GM18520 (cell line): ENCODE data around the gene YY1AP1.
"Not testable (repeated sequence)": the region's sequence is repeated elsewhere in the genome, so short reads cannot be mapped to it uniquely, and the experiment has no call there.

Experiments
- ATAC-seq: cut with Tn5 transposase; IDR thresholded peaks from one replicate; pipeline ENCODE4 v1.9.1; 2021; ENCODE audit not compliant: unreplicated experiment

The YY1AP1 gene

DNA sequence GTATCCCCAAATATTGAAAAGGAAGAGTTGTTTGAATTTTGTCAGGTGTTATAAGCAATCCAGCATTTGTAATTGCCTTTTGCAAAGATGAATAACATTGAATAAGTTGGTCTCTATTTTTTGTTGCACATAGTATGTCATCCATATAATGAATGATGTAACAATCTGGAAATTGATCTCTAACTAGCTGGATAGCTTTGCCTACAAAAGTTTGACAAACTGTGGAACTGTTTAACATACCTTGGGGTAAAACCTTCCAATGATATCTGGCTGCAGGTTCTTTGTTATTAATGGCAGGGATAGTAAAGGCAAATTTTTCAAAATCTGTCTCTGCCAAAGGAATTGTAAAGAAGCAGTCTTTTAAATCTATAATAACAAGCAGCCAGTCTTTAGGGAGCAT is 8.0 kb upstream of the YY1AP1 start:
- ATAC-seq, result no peak

DNA sequence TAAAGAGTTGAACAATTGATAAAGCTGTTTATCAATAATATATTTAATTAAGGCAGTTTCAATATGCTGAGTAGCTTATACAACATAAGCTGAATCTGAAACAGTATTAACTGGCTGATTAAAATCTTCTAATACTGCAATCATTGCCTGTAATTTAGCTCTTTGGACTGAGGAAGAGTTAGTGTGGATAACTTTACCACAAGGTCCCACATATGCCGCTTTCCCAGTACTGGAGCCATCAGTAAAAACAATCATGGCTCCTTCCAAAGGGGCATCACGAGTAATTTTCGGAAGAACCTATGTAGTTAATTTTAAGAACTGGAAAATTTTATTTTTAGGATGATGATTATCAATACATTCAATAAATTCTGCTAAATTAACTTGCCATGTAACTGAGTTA is 7.0 kb upstream of the YY1AP1 start:
- no peak for ATAC-seq

DNA sequence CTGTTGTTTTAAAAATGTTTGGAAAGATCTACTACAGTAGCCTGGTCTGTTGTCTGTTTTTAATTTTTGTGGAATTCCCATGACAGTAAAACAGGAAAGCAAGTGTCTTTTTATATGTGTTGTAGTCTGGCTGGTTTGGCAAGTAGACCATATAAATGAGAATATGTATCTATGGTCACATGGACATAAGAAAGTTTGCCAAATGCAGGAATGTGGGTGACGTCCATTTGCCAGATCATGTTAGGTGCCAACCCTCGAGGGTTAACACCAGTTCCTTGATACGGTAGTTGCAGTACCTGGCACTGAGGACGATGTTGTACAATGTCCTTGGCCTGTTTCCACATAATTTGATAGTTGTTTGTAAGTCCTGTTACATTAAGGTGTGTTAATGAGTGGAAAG is 6.5 kb upstream of the YY1AP1 start:
- no peak for ATAC-seq

DNA sequence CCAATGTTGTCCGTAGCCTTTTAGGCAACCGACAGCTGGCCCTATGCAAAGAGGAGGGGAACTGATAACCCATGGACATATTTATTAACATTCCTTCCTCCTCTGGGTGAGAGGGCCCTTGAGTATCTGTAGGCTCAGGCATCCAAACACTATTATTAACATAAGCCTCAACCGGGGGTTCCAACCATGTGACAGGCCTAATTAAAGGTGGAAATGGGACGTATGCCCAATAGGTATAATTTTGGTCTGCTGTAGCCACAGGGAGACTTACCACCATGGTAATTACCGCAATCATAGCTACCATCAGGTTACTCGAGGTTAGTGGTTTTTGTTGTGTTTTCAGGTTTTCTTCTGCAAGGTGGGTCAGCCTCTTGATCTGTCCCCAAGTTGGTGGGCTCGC is 5.6 kb upstream of the YY1AP1 start:
- no peak for ATAC-seq

DNA sequence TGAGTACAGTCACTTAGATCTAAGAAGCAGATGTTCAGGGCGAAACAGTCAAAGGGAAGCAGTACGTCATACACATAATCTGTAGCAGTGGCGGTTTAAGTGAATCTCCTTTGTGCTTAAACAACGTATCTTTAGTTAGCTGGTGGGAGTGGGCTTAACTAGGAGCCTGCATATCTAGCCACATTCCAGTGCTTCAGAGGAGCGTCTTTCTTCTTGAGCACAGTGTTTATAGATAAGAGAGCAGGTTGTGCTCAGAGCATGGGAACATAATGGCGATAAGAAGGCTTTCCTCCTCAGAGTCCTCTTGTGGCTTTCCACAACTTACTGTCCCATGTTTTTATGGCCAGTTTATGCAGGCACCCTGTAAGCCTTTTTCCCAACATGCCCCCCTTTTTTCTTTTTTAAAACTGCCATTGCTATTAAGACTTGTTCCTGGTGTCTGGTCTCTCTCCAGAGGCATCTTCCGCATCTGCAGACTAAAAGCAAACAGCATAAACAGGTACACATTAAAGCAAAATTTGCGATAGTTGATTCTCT is 3.5 kb upstream of the YY1AP1 start:
- no peak for ATAC-seq

DNA sequence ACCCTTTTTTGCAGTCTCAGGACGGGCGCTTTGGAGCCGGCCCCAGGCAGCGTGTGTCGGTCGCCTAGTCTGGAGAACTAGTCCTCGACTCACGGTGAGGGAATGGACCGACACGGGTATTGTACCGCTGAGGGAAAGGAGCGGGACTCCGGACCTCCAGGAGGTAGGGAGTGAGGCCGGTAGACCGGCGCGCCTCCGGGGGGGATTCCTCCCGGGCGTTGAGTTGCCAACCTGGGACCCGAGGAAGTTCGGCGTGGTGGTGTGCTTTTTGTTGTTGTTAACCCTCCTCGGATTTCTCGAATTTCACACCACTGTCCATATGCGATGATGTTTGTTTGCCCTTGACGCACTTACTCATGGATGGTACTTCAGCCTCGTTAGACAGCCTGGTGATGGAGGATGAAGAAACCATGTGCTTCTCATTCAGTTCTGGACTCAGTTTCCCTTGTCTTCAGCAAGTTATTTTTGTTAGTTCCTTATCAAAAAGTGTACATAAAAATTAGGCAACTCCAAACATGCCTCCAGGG is 570 bp upstream of the YY1AP1 start, which contains the start of gene DAP3:
DAP3 (plus strand) TSS at position 11 of the 527 bp plus-strand sequence. CDS start 20,689 bp downstream, outside the sequence.
- not testable (repeated sequence) for ATAC-seq

DNA sequence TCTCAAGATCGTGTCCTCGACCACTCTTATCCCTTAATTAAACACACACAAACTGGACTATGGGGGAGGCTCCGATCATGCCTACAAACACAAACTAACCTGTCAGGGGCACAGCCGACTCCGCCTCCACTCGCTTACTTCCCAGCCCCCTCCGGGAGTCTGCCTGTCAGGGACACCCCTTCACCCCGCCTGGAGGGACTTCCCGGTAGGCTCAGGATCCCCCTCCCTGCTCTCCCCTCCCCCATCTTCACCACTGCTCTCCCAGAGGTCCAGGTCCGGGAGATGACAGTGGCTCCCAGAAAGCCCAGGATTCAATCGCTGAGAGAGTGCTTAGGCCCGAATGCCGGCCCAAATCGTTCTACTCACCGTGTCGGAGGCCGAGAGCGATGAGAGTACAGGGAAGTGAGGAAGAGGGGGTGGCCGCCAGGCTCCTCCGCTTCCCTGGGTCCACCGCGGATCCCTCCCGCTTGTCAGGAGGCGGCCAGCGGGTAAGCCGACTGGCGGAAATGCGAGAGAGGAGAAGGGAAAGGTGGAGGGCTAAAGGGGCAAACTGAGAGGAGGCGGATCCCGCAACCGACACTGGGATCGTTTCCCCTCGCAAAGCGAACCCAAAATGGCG is 760 bp downstream of the YY1AP1 start:
- not testable (repeated sequence) for ATAC-seq

DNA sequence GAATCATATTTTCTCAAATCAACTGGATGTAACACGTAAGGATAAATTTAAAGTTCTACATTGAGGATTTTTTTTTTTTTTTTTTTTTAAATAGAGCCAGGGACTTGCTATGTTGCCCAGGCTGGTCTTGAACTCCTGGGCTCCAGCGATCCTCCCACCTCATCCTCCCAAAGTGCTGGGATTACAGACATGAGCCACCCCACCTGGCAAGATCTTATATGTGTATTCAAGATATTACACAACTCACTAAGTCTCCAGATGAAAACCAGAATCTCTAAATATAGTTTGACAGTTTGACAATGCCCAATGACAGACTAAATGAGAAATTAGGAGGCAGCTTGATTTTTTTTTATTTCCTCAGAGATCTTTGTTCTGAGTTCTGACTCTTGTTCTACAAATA is 6.8 kb downstream of the YY1AP1 start:
- no peak for ATAC-seq

DNA sequence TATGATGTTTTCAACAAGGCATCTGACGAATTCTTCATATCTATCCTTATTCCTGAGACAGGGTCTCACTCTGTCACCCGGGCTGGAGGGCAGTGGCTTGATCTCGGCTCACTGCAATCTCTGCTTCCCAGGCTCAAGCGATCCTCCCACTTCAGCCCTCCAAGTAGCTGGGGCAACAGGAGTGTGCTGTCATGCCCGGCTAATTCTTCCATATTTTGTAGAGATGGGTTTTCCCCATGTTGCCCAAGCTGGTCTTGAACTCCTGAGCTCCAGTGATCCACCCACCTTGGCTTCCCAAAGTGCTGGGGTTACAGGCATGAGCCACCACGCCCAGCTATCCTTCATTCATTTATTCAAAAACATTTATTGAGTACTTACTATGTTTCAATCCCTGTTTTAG is 8.0 kb downstream of the YY1AP1 start:
- ATAC-seq, result no peak

DNA sequence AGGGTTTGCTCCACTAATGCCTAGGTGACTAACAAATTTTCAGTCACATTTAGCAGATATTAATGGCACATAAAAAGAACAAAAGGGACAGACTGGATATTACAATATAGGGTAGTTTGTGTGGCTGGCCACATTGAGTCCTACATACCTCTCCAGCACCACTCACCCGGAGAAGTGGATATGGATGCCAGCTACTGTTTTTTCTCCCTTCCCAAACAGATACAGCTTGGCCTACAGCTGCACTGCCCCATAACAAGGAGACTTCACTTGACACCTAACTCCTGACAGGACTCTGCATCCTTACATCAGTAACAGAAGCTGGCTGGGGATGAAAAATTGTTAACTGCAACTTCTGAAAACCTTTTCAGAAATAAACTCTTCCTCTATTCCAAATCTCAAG is 9.6 kb downstream of the YY1AP1 start:
- ATAC-seq, result not testable (repeated sequence)

DNA sequence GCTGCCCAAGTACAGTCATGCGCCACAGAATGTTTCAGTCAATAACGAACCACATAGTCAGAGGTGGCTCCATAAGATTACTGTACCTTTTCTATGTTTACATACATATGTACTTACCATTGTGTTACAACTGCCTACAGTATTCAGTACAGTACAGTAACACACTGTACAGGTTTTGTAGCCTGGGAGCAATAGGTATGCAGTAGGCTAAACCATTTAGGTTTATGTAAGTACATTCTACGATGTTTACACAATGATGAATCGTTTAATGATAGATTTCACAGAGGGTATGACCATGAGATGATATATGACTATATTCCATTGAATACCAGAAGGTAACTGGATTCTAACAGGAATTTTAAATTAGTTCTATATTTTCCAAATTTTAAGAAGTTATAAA is 10.5 kb downstream of the YY1AP1 start:
- ATAC-seq, result no peak

DNA sequence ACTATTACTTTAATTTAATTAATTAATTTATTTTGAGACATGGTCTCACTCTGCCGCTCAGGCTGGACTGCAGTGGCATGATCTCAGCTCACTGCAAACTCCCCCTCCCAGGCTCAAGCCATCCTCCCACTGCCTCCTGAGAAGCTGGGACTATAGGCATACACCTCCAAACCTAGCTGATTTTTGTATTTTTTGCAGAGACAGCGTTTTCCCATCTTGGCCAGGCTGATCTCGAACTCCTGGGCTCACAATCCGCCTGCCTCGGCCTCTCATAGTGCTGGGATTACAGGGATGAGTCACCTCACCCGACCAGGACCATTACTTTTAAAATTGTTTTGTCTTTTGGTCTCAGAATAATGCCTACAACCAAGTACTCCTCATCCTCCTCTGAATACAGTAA is 15.6 kb downstream of the YY1AP1 start:
- ATAC-seq, result no peak

DNA sequence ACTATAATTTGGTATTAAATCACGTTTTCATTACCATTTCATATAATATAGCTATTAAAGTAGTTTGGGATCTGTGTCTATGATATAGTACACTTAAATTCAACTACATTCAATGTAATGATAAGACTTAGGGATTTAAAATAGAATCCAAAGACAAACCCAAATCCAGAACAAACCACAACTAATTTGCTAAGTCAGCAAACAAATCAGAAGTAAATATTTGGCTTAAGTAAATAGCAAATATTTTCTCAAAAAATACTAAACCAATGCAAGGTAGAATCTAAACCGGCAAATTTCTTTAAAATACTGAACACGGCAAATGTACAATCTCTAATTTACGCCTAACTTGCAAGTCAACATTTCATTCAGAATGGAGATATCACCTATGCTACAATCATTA is 16.8 kb downstream of the YY1AP1 start:
- ATAC-seq, result no peak

DNA sequence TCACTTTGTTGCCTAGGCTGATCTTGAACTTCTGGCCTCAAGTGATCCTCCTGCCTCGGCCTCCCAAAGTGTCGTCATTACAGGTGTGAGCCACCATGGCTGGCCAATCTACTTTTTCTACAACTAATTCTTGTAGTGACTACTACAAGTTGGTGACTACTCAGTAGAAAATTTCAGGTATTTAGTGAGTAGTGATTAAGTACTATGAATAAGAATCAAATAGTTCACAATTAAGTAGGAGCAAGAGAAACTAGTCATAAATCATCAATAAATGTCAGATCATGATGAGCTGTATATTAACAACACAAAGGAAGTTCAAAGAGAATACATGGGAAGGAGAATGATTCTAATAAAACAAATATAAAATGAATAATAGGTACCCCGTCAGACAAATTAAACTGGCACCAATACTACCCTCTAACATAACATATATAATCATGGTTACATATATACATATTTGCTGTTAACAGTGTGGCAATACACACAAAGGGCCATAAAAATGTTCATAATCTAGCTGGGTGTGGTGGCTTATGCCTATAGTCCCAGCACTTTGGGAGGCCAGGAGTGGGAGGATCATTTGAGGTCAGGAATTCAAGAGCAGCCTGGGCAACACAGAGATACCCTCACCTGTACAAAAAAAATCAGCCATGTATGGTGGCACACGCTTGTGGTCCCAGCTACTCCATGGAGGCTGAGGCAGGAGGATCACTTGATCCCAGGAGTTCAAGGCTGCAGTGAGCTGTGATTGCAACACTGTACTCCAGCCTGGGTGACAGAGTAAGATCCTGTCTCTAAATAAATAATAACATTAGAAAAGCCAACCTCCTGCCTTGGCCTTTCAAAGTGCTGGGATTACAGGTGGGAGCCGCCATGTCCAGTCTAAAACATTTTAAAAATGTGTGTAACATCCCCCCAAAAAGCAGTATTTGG is 19.1 kb downstream of the YY1AP1 start:
- no peak for ATAC-seq

DNA sequence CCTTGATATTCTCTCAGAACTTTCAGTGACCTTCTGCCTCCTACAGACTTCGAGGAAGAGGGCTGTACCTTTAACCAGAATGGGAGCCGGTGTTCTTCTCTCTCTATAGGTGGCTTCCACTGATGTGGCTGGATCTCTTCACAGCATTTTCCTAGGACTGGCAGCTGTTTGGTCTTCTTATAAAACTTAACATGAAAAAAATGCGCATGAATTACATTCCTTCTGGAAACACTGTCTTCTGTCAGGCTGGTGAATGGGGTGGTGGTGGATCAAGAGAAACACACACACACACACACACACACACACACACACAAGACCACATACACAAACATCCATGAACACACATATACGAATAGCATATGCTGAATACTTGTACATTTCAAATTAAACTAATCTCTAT is 27.3 kb downstream of the YY1AP1 start:
- ATAC-seq, result not testable (repeated sequence)

DNA sequence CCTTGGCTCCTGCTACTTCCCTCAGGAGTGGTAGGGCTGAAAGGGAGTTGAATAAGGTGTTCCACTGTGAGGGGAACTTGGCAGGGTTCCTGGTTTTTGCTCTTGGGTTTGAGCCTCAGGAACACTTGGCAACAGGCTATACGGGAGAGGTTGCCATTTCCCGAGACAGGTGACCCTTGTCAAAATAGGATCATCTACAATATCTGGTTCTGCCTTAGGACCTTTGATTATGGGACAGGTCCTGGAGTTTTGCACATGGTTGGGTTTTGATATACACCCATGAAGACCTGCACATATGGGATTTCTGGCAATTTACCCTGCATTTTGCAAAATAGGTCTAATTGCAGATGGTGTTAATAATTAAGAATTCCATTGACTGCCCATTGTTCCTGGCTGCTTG is 31.1 kb downstream of the YY1AP1 start:
- no peak for ATAC-seq

DNA sequence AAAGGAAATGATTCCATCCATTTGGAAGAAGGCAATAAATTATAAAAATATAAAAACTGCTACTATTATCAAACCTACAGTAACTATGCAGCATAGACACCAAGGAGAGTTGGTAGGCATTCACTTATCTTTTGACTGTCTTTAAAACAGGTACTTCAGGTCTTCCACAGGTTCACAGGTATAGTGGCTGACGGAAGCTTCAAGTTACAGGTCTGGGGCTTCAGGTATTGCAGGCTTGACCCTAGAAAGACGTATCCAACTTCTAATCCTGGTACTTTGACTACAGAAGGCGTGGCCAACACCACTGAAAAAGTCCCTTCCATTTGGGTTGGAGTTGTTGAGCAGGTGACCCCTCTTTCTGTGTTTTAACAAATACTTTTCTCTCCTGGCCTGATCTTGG is 35.6 kb downstream of the YY1AP1 start:
- ATAC-seq, result no peak

DNA sequence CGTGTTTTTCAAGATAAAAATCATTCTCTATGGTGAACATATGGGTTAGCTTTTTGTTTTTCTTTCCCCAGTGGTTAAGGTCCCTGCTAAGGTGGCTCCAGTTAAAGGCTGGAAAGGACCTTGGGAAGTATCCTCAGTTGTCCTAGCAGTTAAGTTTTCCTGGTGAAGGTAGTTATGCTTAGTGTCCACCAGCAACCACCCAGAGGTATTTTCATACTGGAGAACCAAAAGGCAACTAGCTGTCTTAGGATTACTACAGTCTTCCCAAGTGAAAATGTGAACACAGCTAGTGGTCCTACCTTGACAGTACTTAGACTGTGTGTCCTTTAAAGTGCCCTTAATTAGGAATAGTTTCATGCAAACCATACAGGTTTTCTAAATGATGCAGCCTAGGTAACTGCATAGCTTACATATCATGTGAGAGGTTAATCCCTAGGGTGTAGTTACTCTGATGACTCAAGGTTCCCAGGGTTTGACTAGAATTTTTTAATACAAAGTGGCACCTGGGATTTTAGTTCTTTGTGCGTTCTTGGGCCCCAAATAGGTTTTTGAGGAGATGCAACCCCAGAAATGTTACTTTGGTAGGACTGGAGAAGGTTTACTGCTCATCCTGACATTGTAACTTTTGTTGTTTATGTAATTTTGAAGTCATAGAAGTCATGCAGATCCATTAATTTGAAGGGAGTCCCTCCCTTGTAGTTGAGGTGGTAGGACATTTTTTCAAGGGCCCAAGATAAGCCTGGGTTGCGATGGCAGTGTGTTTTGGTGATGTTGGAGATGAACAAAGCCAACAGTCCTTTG is 36.5 kb downstream of the YY1AP1 start:
- no peak for ATAC-seq

DNA sequence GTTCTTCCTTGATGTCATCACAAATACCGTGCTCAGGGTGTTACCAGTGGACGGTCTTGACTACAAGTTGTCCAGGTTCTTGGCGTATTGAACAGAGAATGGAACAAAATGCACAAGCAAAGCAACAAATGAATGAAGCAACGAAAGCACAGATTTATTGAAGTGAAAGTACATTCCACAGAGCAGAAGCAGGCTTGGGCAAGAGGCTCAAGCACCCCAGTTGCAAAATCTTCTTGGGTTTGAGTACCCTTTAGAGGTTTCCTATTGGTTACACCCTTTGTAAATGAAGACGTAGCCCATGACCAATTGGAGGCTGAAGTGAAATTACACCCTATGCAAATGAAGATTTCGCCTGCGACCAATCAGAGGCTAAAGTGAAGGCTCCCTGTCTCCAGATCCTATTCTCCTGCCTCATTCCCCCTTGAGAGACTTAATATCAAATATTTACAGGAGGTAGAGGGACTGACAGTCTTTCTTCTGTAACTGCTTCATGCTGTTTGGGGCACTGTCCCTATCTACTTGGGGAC is 38.3 kb downstream of the YY1AP1 start:
- no peak for ATAC-seq

DNA sequence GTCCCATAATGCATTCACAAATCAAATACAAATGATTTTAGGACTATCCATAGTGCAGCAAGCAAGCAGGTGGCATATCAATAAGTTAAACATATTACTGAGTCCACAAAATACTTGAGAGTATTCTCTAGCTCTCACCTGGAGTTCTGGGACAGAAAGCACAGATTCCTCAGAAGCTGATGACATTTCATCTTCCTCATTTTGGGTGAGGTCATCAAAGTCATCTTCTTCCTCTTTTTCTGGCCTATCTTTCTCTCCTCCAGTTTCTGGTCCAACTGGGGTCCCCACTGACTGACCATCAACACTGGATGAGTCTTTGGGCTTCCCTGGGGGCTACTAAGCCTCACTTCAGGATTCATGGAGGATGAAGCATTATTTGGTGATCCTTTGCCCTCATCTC is 38.9 kb downstream of the YY1AP1 start:
- no peak for ATAC-seq
